T-helper 2 cell (primary cell): Measurements from ENCODE around the gene ATPAF2.

Experiments used
- DNase-seq, 5 experiments: peaks; one replicate each; pipeline versions ENCODE4 v3.0.0 to v3.0.0-alpha.2; 2012 to 2022

ATPAF2 gene

GRCh38 chr17:18039535-18040260 is 730 bp upstream of the ATPAF2 start:
- DNase-seq, result peak in 2 of 5 experiments; percentile 6 to 53

GRCh38 chr17:18038149-18038850 is 668 bp downstream of the ATPAF2 start:
- DNase-seq, result peak in 2 of 5 experiments; percentile 1 to 34

GRCh38 chr17:18037486-18037885 is 1.5 kb downstream of the ATPAF2 start:
- DNase-seq, result no peak

GRCh38 chr17:18035704-18036103 is 3.3 kb downstream of the ATPAF2 start:
- no peak for DNase-seq

- peak in 3 of 5 experiments; percentile 23 to 85 (median 50) for DNase-seq
Observed at GRCh38 chr17:18033442-18034099, 5.4 kb downstream of the ATPAF2 start.

GRCh38 chr17:18031955-18032354 is 7.0 kb downstream of the ATPAF2 start:
- DNase-seq, result no peak

- DNase-seq, result no peak
Observed at GRCh38 chr17:18028952-18029540, 9.9 kb downstream of the ATPAF2 start.

GRCh38 chr17:18028114-18028951 is 10.6 kb downstream of the ATPAF2 start:
- DNase-seq, result no peak

GRCh38 chr17:18027280-18027679 is 11.7 kb downstream of the ATPAF2 start:
- DNase-seq, result no peak

- DNase-seq, result peak in 2 of 5 experiments; percentile 22 to 52
Observed at GRCh38 chr17:18025945-18026776, 12.8 kb downstream of the ATPAF2 start.

- DNase-seq, result peak in 1 of 5 experiments; percentile 68
Observed at GRCh38 chr17:18025241-18025944, 13.6 kb downstream of the ATPAF2 start.

- no peak for DNase-seq
Observed at GRCh38 chr17:18021372-18021771, 17.6 kb downstream of the ATPAF2 start.

- no peak for DNase-seq
Observed at GRCh38 chr17:18020971-18021370, 18.0 kb downstream of the ATPAF2 start.

GRCh38 chr17:18019838-18020154 is 19.2 kb downstream of the ATPAF2 start:
- no peak for DNase-seq

- DNase-seq, result no peak
Observed at GRCh38 chr17:18018411-18018921, 20.5 kb downstream of the ATPAF2 start.

GRCh38 chr17:18017958-18018357 is 21.0 kb downstream of the ATPAF2 start:
- DNase-seq, result no peak

GRCh38 chr17:18016426-18016825 is 22.5 kb downstream of the ATPAF2 start:
- no peak for DNase-seq

GRCh38 chr17:18015593-18015992 is 23.4 kb downstream of the ATPAF2 start:
- DNase-seq, result no peak

GRCh38 chr17:18014006-18014405 is 25.0 kb downstream of the ATPAF2 start:
- DNase-seq, result no peak

- DNase-seq, result no peak
Observed at GRCh38 chr17:18011286-18011685, 27.7 kb downstream of the ATPAF2 start.
